Breast epithelium (tissue), 4 donors: ENCODE data around the gene SEMA4G. TPM values are rescaled to one million over a fixed set of nuclear protein-coding genes. Genes with fewer than 3 reads are reported as not detected.

Experiments
- DNase-seq, 2 donors: peaks; one replicate each; pipeline ENCODE4 v3.0.0-alpha.2; 2019; ENCODE audit warnings: low spot score in 2 of 2
- H3K27ac ChIP-seq, 2 donors: fragments of 200-600 bp; sonication (generic) in 1 of 2; one replicate each; pipeline ENCODE4 v1.5.1; 2016 to 2019; ENCODE audit warnings: mild to moderate bottlenecking in 1 of 2
- H3K27me3 ChIP-seq, 2 donors: fragments of 200-600 bp; sonication (generic) in 1 of 2; one replicate each; pipeline versions ENCODE4 v1.5.1 to v1.6.0; 2017 to 2019; ENCODE audit warnings: control low read depth in 1 of 2, mild to moderate bottlenecking in 1 of 2
- H3K36me3 ChIP-seq: fragments of 200-600 bp; one replicate; pipeline ENCODE4 v1.5.1; 2019
- H3K4me1 ChIP-seq, 2 donors: fragments of 200-600 bp; sonication (generic); one replicate each; pipeline ENCODE4 v1.5.1; 2016 to 2019; ENCODE audit warnings: control low read depth in 1 of 2
- H3K4me3 ChIP-seq, 3 donors: fragments of 200-600 bp; sonication (generic); 1 replicate in 2 of 3; 2 replicates in 1 of 3; pipeline ENCODE4 v1.5.1; 2016 to 2019; ENCODE audit warnings: mild to moderate bottlenecking in 3 of 3, moderate library complexity in 2 of 3
- H3K9me3 ChIP-seq, 2 donors: fragments of 200-600 bp; sonication (generic) in 1 of 2; one replicate each; pipeline ENCODE4 v1.5.1; 2016 to 2019; ENCODE audit warnings: control low read depth in 1 of 2
- POLR2A ChIP-seq: fragments of 450-650 bp; IDR thresholded peaks from one replicate; pipeline ENCODE4 v1.6.1; 2016; ENCODE audit warnings: antibody characterized with exemption, mild to moderate bottlenecking, moderate library complexity
- POLR2AphosphoS5 ChIP-seq, 3 donors: sonication (generic); formaldehyde crosslinking; IDR thresholded peaks; one replicate each; pipeline ENCODE4 v1.6.1; 2017; ENCODE audit warnings: antibody characterized with exemption in 3 of 3
- intact Hi-C: fragments of 100-400 bp; cut with DNase I; formaldehyde crosslinking; loops from one replicate; pipeline ENCODE4 v1.15.1; 2023; ENCODE audit warnings: low total_unique reads
- total RNA-seq, 3 donors: library from RNA; depleted of rRNA; stranded (reverse); fragments of >200 nt; gene quantifications; one replicate each; pipeline ENCODE4 v1.1.0, GENCODE V29; 2016
- TF ChIP-seq, protein P1 (sequence below), 3 donors: fragments of 450-650 bp; IDR thresholded peaks; one replicate each; pipeline ENCODE4 v1.5.1; 2016 to 2017; ENCODE audit warnings: antibody characterized with exemption in 3 of 3, mild to moderate bottlenecking in 3 of 3, moderate library complexity in 3 of 3

SEMA4G gene, protein sequence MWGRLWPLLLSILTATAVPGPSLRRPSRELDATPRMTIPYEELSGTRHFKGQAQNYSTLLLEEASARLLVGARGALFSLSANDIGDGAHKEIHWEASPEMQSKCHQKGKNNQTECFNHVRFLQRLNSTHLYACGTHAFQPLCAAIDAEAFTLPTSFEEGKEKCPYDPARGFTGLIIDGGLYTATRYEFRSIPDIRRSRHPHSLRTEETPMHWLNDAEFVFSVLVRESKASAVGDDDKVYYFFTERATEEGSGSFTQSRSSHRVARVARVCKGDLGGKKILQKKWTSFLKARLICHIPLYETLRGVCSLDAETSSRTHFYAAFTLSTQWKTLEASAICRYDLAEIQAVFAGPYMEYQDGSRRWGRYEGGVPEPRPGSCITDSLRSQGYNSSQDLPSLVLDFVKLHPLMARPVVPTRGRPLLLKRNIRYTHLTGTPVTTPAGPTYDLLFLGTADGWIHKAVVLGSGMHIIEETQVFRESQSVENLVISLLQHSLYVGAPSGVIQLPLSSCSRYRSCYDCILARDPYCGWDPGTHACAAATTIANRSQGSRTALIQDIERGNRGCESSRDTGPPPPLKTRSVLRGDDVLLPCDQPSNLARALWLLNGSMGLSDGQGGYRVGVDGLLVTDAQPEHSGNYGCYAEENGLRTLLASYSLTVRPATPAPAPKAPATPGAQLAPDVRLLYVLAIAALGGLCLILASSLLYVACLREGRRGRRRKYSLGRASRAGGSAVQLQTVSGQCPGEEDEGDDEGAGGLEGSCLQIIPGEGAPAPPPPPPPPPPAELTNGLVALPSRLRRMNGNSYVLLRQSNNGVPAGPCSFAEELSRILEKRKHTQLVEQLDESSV
- total RNA-seq, result 1 to 10 TPM in 2 of 3 donors, under 1 TPM in 1; 0.48 to 2.9 (median 2.2) TPM

DNA sequence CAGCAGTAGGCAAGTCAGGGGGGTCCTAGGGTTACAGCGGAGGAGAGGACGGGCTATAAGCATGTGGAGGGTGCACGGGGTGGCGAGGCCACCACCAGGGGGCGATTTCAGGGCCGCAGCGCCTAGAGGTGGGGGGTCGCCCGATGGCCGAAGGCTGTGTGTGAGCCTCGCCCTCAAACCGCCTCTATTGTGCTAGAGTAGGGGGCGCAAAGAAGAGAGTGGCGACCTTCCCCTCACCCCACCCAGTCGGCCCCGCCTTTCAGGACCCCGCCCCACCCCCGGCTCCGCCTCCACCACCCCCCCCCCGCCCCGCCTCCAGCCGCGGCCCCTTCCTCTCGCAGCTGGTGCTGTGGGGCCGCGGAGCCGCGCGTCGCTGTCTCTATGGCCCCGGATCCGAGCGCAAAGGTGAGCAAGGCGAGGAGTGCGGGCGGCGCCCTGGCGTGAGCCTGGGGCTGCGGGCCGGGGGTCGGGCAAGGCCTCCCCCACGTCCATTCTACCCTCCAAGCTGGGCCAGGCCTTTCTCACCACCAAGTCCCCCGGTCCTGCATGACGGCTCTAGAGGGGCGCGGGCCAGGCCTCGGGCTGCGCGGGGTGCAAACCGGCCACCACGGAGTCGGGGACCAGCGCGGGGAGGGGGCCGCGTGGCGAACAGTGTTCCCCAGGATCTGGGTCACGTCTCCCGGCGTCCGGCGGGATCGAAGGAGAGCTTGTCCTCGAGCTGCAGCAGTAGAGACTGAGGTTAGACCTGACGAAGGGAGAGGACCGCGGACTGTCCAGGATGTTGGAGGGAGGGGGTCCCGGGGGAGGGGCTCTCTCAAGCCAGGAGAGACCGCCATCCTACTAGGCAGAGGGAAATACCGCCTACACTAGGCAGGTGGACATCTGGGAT is at the start of gene SEMA4G:
SEMA4G (plus strand) TSS at position 318 of the 889 bp plus-strand sequence. CDS start 3,409 bp downstream, outside the sequence.
- intact Hi-C loops, result no loop called here
- H3K27me3 ChIP-seq, result no peaks in the 10 kb centered on the region
- no peak within 1 kb of the TSS for H3K27ac ChIP-seq
- no peaks in the 10 kb centered on the region for H3K4me1 ChIP-seq
- TF ChIP-seq, protein P1, sequence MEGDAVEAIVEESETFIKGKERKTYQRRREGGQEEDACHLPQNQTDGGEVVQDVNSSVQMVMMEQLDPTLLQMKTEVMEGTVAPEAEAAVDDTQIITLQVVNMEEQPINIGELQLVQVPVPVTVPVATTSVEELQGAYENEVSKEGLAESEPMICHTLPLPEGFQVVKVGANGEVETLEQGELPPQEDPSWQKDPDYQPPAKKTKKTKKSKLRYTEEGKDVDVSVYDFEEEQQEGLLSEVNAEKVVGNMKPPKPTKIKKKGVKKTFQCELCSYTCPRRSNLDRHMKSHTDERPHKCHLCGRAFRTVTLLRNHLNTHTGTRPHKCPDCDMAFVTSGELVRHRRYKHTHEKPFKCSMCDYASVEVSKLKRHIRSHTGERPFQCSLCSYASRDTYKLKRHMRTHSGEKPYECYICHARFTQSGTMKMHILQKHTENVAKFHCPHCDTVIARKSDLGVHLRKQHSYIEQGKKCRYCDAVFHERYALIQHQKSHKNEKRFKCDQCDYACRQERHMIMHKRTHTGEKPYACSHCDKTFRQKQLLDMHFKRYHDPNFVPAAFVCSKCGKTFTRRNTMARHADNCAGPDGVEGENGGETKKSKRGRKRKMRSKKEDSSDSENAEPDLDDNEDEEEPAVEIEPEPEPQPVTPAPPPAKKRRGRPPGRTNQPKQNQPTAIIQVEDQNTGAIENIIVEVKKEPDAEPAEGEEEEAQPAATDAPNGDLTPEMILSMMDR (IDR thresholded peaks at IDR 0.05), result peak; percentile 48 to 55 (median 54)
- TF ChIP-seq POLR2A, result no peak
- TF ChIP-seq POLR2AphosphoS5 (IDR thresholded peaks at IDR 0.05), result no peak
- no peaks in the 10 kb centered on the region for H3K9me3 ChIP-seq
- H3K4me3 ChIP-seq, result peak within 1 kb of the TSS; percentile 46 to 74 (median 71)
- no peak for DNase-seq
- no peaks in the 10 kb centered on the region for H3K36me3 ChIP-seq

DNA sequence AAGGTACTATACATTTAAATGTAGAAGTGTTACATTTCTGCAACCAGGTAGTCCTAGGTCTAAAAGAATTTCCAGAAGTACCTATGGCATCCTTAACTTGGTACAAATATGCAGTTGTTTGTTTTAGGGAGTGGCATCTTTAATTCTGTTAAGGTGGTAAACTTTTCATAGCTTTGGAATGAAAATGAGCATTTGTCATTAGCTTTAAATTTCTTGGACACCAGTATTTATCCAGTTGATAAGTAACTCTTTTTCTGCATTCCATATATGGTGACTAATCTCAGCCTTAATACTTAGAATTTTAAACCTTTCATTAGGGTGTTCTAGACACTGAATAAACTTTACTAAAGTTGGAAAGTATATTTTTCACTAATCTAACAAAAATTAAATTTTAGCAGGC is 45.7 kb upstream of the SEMA4G start:
- TF ChIP-seq, protein P1 (IDR thresholded peaks at IDR 0.05), result no peak
- TF ChIP-seq POLR2A (no peak), POLR2AphosphoS5 (IDR thresholded peaks at IDR 0.05) (no peak)
- H3K4me3 ChIP-seq, result no peak overlapping the region
- no peaks in the 10 kb centered on the region for H3K36me3 ChIP-seq

DNA sequence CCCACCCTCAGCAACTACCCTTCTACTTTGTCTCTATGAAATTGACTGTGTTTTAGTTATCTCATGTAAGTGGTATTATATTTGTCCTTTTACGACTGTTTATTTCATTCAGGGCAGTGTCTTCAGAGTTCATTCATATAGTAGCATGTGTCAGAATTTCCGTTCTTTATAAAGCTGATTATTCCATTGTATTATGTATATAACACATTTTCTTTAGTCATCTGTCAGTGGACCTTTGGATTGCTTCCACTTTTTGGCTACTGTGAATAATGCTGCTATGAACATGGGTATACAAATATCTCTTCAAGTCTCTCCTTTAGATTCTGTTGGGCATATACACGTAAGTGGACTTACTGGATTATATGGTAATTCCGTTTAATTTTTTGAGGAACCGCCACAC is 42.0 kb upstream of the SEMA4G start:
- no peak overlapping the region for H3K4me3 ChIP-seq
- H3K36me3 ChIP-seq, result no peaks in the 10 kb centered on the region
- no peaks in the 10 kb centered on the region for H3K4me1 ChIP-seq
- DNase-seq, result no peak
- intact Hi-C loops, result no loop called here
- H3K27ac ChIP-seq, result no peak overlapping the region
- TF ChIP-seq POLR2AphosphoS5 (IDR thresholded peaks at IDR 0.05), result no peak
- TF ChIP-seq, protein P1 (IDR thresholded peaks at IDR 0.05), result no peak
- TF ChIP-seq POLR2A, result no peak
- H3K27me3 ChIP-seq, result no peaks in the 10 kb centered on the region
- H3K9me3 ChIP-seq, result no peaks in the 10 kb centered on the region

More for the DNA sequence above, 45.7 kb upstream of the SEMA4G start:
- H3K4me1 ChIP-seq, result no peaks in the 10 kb centered on the region
- H3K9me3 ChIP-seq, result no peaks in the 10 kb centered on the region
- no peaks in the 10 kb centered on the region for H3K27me3 ChIP-seq
- intact Hi-C loops, result no loop called here
- no peak for DNase-seq
- H3K27ac ChIP-seq, result no peak overlapping the region

DNA sequence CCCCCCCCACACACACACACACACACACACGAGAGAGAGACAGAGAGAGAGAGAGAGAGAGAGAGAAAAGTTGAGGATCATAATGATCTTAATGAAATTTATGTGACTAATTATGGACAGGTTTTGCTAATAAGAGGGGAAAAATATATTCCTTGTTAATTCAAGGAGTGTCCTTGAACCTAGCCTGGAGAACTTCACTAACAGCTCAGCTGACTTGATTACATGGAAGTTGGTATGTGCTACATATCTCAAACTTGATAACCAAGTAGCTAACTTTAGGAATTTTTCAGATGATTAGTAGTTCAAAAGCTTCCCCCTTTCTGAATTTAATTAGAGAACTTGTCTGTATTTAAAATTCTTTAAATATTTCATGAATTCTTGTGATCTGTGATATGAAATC is 41.3 kb upstream of the SEMA4G start:
- no peak overlapping the region for H3K27ac ChIP-seq
- TF ChIP-seq POLR2A (no peak), POLR2AphosphoS5 (IDR thresholded peaks at IDR 0.05) (no peak)
- TF ChIP-seq, protein P1 (IDR thresholded peaks at IDR 0.05), result no peak
- no peaks in the 10 kb centered on the region for H3K4me1 ChIP-seq
- intact Hi-C loops, result no loop called here
- DNase-seq, result no peak
- H3K4me3 ChIP-seq, result no peak overlapping the region
- H3K36me3 ChIP-seq, result no peaks in the 10 kb centered on the region
- no peaks in the 10 kb centered on the region for H3K27me3 ChIP-seq
- no peaks in the 10 kb centered on the region for H3K9me3 ChIP-seq
